ENCODE data around the gene FBLN1. TPM values are rescaled to one million over a fixed set of nuclear protein-coding genes. Genes with fewer than 3 reads are reported as not detected.

The FBLN1 gene
- total RNA-seq, 1 experiment from 2014 or later: 158 TPM

DNA sequence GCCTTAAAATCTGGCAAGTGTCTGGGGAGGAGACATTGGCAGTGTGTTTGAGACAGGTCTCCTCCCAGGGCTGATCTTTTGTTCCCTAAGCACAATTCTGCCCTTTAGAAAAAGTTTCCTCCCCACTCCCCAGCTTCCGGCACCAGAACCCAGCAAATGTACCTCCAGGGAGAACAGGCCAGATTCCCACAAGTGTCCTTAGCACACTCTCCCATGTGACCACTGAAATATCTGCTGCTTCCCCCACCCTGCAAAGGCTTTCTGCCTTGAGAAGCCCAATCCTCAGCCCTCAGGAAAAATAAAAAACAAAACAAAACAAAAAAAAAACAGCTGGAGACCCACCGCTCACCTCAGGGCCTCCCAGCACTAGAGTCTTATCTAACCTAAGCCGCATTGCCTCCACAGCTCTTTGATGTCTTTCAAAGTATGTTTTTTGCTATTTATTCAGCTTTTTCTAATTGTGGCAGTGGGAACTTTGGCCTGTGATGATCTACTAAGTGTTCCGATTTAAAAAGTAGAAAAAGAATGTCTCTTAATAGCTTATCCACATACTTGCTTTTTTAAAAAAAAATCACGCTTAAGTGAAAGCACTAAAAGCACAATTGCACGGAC is 29.0 kb upstream of the FBLN1 start:
- Histone ChIP-seq H3K27me3 (ENCODE audit: insufficient read depth, low read depth) (no peaks in the 10 kb centered on the region), H3K4me1 (replicated peaks; ENCODE audit: insufficient read depth) (peaks cover 66% of the 10 kb centered on the region), H3K36me3 (ENCODE audit: low read depth) (no peaks in the 10 kb centered on the region), H3K4me3 (no peak overlapping the region), H3K9me2 (ENCODE audit: insufficient read depth) (no peaks in the 10 kb centered on the region), H3K9me3 (ENCODE audit: insufficient read depth, low read depth) (no peaks in the 10 kb centered on the region), H3K79me2 (ENCODE audit: low read depth) (no peaks in the 10 kb centered on the region), H3F3A (ENCODE audit: insufficient read depth, low read depth) (peaks cover 42% of the 10 kb centered on the region), H4K20me1 (ENCODE audit: insufficient read depth) (no peaks in the 10 kb centered on the region), H2AFZ (no peak overlapping the region), H3K27ac (no peak overlapping the region), H3K4me2 (no peak overlapping the region)
- ChIA-PET POLR2A (ENCODE audit: unreplicated experiment) (no interaction called here), CTCF (interaction anchor here (0.6 kb wide), 1 partner anchor 9 kb away, joined by 4 read pairs; no protein-coding TSS in a partner anchor)
- no TSS peak for BruUV-seq (replicated peaks)
- TF ChIP-seq, protein P1, sequence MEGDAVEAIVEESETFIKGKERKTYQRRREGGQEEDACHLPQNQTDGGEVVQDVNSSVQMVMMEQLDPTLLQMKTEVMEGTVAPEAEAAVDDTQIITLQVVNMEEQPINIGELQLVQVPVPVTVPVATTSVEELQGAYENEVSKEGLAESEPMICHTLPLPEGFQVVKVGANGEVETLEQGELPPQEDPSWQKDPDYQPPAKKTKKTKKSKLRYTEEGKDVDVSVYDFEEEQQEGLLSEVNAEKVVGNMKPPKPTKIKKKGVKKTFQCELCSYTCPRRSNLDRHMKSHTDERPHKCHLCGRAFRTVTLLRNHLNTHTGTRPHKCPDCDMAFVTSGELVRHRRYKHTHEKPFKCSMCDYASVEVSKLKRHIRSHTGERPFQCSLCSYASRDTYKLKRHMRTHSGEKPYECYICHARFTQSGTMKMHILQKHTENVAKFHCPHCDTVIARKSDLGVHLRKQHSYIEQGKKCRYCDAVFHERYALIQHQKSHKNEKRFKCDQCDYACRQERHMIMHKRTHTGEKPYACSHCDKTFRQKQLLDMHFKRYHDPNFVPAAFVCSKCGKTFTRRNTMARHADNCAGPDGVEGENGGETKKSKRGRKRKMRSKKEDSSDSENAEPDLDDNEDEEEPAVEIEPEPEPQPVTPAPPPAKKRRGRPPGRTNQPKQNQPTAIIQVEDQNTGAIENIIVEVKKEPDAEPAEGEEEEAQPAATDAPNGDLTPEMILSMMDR (conservative IDR thresholded peaks at IDR 0.05): no peak
- TF ChIP-seq EZH2 (IDR thresholded peaks at IDR 0.05; ENCODE audit: low read depth): no peak
- no peak for DNase-seq
- intact Hi-C loops (cut with micrococcal nuclease; ENCODE audit: unreplicated experiment): no loop called here

DNA sequence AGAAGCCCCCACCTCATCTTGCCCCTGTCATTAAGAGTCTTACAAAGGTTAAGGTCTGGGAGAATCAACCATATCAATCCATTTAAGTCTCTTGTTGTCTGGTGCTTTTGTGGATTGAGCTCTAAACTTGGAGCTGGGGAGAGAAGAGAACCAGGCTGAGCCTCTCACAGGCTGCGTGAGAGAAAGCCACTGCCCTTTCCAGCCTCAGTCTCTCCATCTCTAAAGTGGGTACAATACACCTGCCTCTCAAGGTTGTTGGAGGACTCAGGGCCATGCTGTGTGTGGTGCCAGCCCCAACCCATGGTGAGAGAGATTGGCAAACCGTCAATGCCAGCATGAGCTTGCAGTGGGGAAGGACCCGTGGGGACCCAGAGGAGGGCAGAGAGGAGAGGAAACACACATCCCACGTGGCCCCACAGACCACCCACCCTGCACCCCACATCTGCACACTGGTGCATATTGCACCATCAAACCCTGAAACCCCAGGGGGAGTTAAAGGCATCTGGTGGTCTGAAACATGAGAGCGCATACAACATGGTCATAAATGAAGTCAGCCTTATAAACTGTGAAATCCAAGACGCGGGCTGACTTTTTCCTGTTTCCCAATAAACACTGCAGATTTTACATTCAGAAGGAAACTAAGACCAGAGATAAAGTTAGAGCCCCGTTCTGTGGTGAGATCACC is 27.5 kb upstream of the FBLN1 start:
- H3K4me1 ChIP-seq (replicated peaks; ENCODE audit: insufficient read depth): peaks cover 53% of the 10 kb centered on the region
- H3K79me2 ChIP-seq (ENCODE audit: low read depth): no peaks in the 10 kb centered on the region
- no peaks in the 10 kb centered on the region for H3K36me3 ChIP-seq (ENCODE audit: low read depth)
- DNase-seq: no peak
- intact Hi-C loops (cut with micrococcal nuclease; ENCODE audit: unreplicated experiment): no loop called here
- H4K20me1 ChIP-seq (ENCODE audit: insufficient read depth): no peaks in the 10 kb centered on the region
- no peak overlapping the region for H2AFZ ChIP-seq
- H3F3A ChIP-seq (ENCODE audit: insufficient read depth, low read depth): peaks cover 29% of the 10 kb centered on the region
- no TSS peak for BruUV-seq (replicated peaks)
- H3K4me2 ChIP-seq: no peak overlapping the region
- ChIA-PET CTCF (no interaction called here), POLR2A (ENCODE audit: unreplicated experiment) (no interaction called here)
- no peaks in the 10 kb centered on the region for H3K9me3 ChIP-seq (ENCODE audit: insufficient read depth, low read depth)
- H3K27ac ChIP-seq: no peak overlapping the region
- TF ChIP-seq, protein P1 (conservative IDR thresholded peaks at IDR 0.05): no peak
- no peak for TF ChIP-seq EZH2 (IDR thresholded peaks at IDR 0.05; ENCODE audit: low read depth)
- H3K27me3 ChIP-seq (ENCODE audit: insufficient read depth, low read depth): no peaks in the 10 kb centered on the region
- H3K9me2 ChIP-seq (ENCODE audit: insufficient read depth): no peaks in the 10 kb centered on the region
- no peak overlapping the region for H3K4me3 ChIP-seq

- Histone ChIP-seq H3K9me3 (ENCODE audit: insufficient read depth, low read depth) (peaks cover 6% of the 10 kb centered on the region), H3K27ac (no peak overlapping the region), H3K9me2 (ENCODE audit: insufficient read depth) (no peaks in the 10 kb centered on the region), H3K27me3 (ENCODE audit: insufficient read depth, low read depth) (no peaks in the 10 kb centered on the region), H3K36me3 (ENCODE audit: low read depth) (no peaks in the 10 kb centered on the region), H3K4me2 (no peak overlapping the region), H4K20me1 (ENCODE audit: insufficient read depth) (no peaks in the 10 kb centered on the region), H3F3A (ENCODE audit: insufficient read depth, low read depth) (peaks cover 22% of the 10 kb centered on the region), H3K79me2 (ENCODE audit: low read depth) (no peaks in the 10 kb centered on the region), H3K4me3 (no peak overlapping the region), H2AFZ (no peak overlapping the region), H3K4me1 (replicated peaks; ENCODE audit: insufficient read depth) (peaks cover 49% of the 10 kb centered on the region)
- no TSS peak for BruUV-seq (replicated peaks)
- intact Hi-C loops (cut with micrococcal nuclease; ENCODE audit: unreplicated experiment): no loop called here
- POLR2A ChIA-PET (ENCODE audit: unreplicated experiment): no interaction called here
- TF ChIP-seq, protein P1 (conservative IDR thresholded peaks at IDR 0.05): no peak
- no peak for TF ChIP-seq EZH2 (IDR thresholded peaks at IDR 0.05; ENCODE audit: low read depth)
- no peak for DNase-seq
- CTCF ChIA-PET: no interaction called here
These were observed 26.7 kb upstream of the FBLN1 start for GRCh38 chr22:45475851-45476514.

Measured in PC-9 (cell line).